Panc1 (cell line): Measurements from ENCODE around the gene BEX1. TPM values are rescaled to one million over a fixed set of nuclear protein-coding genes. Genes with fewer than 3 reads are reported as not detected.
"Not testable (repeated sequence)": the region's sequence is repeated elsewhere in the genome, so short reads cannot be mapped to it uniquely, and the experiment has no call there.

Experiments used
- ATAC-seq: fragments of 200-7000 bp; cut with Tn5 transposase; 2 replicates; pipeline ENCODE4 v1.9.1; 2020; ENCODE audit warnings: mild to moderate bottlenecking, moderate library complexity
- BruUV-seq: library from RNA; stranded (reverse); fragments of 400-500 nt; replicated peaks from 2 replicates; lab custom pipeline; 2021; lab: Mats Ljungman, UMichigan
- CTCF ChIA-PET: fragments of 300-600 bp; sonication (Branson Sonifier 250); formaldehyde crosslinking; loops from one replicate; lab custom pipeline; 2022; ENCODE audit warnings: antibody characterized with exemption; lab: Charles Lee
- POLR2A ChIA-PET: fragments of 300-600 bp; sonication (Branson Sonifier 250); formaldehyde crosslinking; loops from one replicate; lab custom pipeline; 2022; ENCODE audit warnings: antibody characterized with exemption; lab: Charles Lee
- DNase-seq: peaks from one replicate; pipeline ENCODE4 v3.0.0-alpha.2; 2010; ENCODE audit warnings: low read depth, low spot score
- H3K27ac ChIP-seq: 2 replicates; pipeline ENCODE4 v1.5.1; 2011; ENCODE audit warnings: mild to moderate bottlenecking, low read length, inconsistent platforms
- H3K27me3 ChIP-seq: fragments of 200-500 bp; sonication (Bioruptor generic); 2 replicates; pipeline ENCODE4 v1.6.0; 2014; ENCODE audit warnings: low read length, inconsistent platforms; ENCODE audit not compliant: control insufficient read depth, insufficient read depth
- H3K36me3 ChIP-seq: fragments of 200-500 bp; sonication (Bioruptor generic); 2 replicates; pipeline ENCODE4 v1.5.1; 2014; ENCODE audit warnings: inconsistent platforms, mild to moderate bottlenecking, low read length, moderate library complexity; ENCODE audit not compliant: control insufficient read depth, insufficient read depth
- H3K4me1 ChIP-seq: 2 replicates; pipeline ENCODE4 v1.5.1; 2011; ENCODE audit warnings: inconsistent platforms, mild to moderate bottlenecking, low read length, moderate library complexity; ENCODE audit not compliant: control insufficient read depth, insufficient read depth
- H3K4me3 ChIP-seq, 2 experiments: 2 replicates each; pipeline ENCODE4 v1.5.1; 2011 to 2012; ENCODE audit warnings: low read depth in 2 of 2, low read length in 2 of 2, mild to moderate bottlenecking in 2 of 2, inconsistent platforms in 1 of 2, moderate library complexity in 1 of 2
- H3K9me3 ChIP-seq: fragments of 200-500 bp; sonication (Bioruptor generic); 2 replicates; pipeline ENCODE4 v1.5.1; 2014; ENCODE audit warnings: low read depth, mild to moderate bottlenecking, inconsistent platforms, low read length, moderate library complexity; ENCODE audit not compliant: control insufficient read depth, insufficient read depth
- POLR2AphosphoS5 ChIP-seq: IDR thresholded peaks from 2 replicates; pipeline ENCODE4 v1.6.1; 2012; ENCODE audit warnings: mild to moderate bottlenecking, low read depth, low read length, moderate library complexity
- SIN3A ChIP-seq: IDR thresholded peaks from 2 replicates; pipeline ENCODE4 v1.6.1; 2012; ENCODE audit warnings: low read depth, mild to moderate bottlenecking, low read length, moderate library complexity, borderline replicate concordance; ENCODE audit not compliant: insufficient read depth
- TCF7L2 ChIP-seq: IDR thresholded peaks from 2 replicates; pipeline ENCODE4 v1.6.1; 2011; ENCODE audit warnings: mild to moderate bottlenecking, low read depth, low read length, inconsistent platforms
- in situ Hi-C: cut with HindIII; loops from 2 replicates; pipeline ENCODE4 v1.10.0; 2016; ENCODE audit warnings: low sequenced_read_pairs, low pct_unique_long_range_greater_than_20kb
- intact Hi-C: fragments of 100-400 bp; cut with micrococcal nuclease; formaldehyde crosslinking; loops from one replicate; pipeline ENCODE4 v1.10.0; 2022; ENCODE audit not compliant: unreplicated experiment
- total RNA-seq: library from RNA; stranded (reverse); gene quantifications from one replicate; pipeline ENCODE4 v1.2.1, GENCODE V29; 2021; ENCODE audit not compliant: unreplicated experiment
- TF ChIP-seq, protein P1 (sequence below), 2 experiments: IDR thresholded peaks; 2 replicates each; pipeline ENCODE4 v1.6.1; 2011 to 2012; ENCODE audit warnings: low read depth in 2 of 2, control low read depth in 1 of 2, low read length in 1 of 2, mild to moderate bottlenecking in 1 of 2, moderate library complexity in 1 of 2; ENCODE audit not compliant: insufficient read depth in 1 of 2
- TF ChIP-seq, protein P2 (sequence below): fragments of 450-650 bp; IDR thresholded peaks from 2 replicates; pipeline ENCODE4 v1.5.1; 2017; ENCODE audit warnings: mild to moderate bottlenecking

Gene BEX1
- total RNA-seq, 1 experiment from 2014 or later, result not detected

DNA sequence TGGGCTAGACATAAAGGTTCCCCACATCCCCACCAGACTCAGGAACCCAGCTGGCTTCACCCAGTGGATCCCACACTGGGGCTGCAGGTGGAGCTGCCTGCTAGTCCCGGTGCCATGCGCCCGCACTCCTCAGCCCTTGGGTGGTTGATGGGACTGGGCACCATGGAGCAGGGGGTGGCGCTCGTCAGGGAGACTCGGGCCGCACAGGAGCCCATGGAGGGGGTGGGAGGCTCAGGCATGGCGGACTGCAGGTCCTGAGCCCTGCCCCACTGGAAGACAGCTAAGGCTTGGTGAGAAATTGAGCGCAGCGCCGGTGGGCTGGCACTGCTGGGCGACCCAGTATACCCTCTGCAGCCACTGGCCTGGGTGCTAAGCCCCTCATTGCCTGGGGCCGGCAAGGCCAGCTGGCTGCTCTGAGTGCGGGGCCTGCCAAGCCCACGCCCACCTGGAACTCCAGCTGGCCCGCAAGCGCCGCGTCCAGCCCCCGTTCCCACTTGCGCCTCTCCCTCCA lies 43.3 kb upstream of the BEX1 start:
- H3K27me3 ChIP-seq, ATAC-seq, intact Hi-C loops, CTCF ChIA-PET, H3K4me3 ChIP-seq, H3K4me1 ChIP-seq, BruUV-seq, H3K9me3 ChIP-seq, in situ Hi-C loops, POLR2A ChIA-PET, H3K27ac ChIP-seq, DNase-seq, H3K36me3 ChIP-seq: not testable (repeated sequence)

DNA sequence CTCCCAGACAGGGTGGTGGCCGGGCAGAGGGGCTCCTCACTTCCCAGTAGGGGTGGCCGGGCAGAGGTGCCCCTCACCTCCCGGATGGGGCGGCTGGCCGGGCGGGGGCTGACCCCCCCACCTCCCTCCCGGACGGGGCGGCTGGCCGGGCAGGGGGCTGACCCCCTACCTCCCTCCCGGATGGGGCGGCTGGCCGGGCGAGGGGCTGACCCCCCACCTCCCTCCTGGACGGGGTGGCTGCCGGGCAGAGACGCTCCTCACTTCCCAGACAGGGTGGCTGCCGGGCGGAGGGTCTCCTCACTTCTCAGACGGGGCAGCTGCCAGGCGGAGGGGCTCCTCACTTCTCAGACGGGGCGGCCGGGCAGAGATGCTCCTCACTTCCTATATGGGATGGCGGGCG lies 40.4 kb upstream of the BEX1 start:
- H3K36me3 ChIP-seq, H3K27ac ChIP-seq, H3K4me3 ChIP-seq, in situ Hi-C loops, POLR2A ChIA-PET, H3K9me3 ChIP-seq, ATAC-seq, intact Hi-C loops, H3K4me1 ChIP-seq, CTCF ChIA-PET, DNase-seq, H3K27me3 ChIP-seq, BruUV-seq: not testable (repeated sequence)

DNA sequence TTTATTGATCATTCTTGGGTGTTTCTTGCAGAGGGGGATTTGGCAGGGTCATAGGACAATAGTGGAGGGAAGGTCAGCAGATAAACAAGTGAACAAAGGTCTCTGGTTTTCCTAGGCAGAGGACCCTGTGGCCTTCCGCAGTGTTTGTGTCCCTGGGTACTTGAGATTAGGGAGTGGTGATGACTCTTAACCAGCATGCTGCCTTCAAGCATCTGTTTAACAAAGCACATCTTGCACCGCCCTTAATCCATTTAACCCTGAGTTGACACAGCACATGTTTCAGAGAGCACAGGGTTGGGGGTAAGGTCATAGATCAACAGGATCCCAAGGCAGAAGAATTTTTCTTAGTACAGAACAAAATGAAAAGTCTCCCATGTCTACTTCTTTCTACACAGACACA lies 39.9 kb upstream of the BEX1 start:
- ATAC-seq, H3K9me3 ChIP-seq, H3K27me3 ChIP-seq, BruUV-seq, CTCF ChIA-PET, H3K4me1 ChIP-seq, POLR2A ChIA-PET, intact Hi-C loops, in situ Hi-C loops, H3K36me3 ChIP-seq, DNase-seq, H3K27ac ChIP-seq, H3K4me3 ChIP-seq: not testable (repeated sequence)

DNA sequence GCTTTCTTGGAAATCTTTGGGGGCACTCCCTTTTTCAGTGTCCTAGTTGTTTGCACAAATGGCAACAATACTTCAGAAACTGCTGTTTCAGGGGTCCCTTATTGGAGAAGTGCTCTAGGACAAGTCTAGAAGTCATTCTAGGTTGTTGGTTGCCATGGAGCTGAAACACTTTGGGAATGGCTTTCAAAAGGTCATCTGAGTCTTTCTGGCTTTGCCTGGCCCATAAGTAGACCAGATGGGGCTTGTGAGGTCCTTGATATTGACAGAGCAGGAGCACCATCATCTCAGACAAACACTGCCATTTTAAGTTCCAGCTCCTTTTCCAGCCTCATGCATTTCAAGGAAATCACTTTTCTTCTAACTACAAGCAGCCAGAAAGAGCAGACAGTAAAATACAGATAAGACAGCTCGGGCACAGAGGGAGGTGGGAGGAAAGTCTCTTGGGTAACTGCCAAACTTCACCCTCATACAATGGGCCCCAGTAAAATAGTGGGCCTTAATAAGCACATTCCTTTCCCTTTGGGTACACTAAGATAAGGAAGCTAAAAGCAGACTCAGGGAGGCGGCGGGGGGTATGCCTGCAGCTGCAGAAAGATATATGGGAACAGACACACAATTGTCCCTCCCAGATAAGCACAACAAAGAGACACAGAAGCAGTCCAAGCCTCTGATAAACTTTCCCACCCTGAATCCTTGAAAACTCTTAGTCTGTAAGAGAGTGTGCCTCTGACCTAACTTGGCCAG lies 37.5 kb upstream of the BEX1 start:
- ChIA-PET CTCF (interaction anchor here (0.6 kb wide), 1 partner anchor 654 kb away, joined by 3 read pairs; no protein-coding TSS in a partner anchor), POLR2A (no interaction called here)
- ATAC-seq, result no peak
- no peaks in the 10 kb centered on the region for H3K36me3 ChIP-seq
- in situ Hi-C loops, result no loop called here
- no peak overlapping the region for H3K4me3 ChIP-seq
- H3K4me1 ChIP-seq, result no peaks in the 10 kb centered on the region
- no peak for DNase-seq
- intact Hi-C loops, result no loop called here
- no TSS peak for BruUV-seq
- H3K9me3 ChIP-seq, result no peaks in the 10 kb centered on the region
- H3K27me3 ChIP-seq, result no peaks in the 10 kb centered on the region
- no peak overlapping the region for H3K27ac ChIP-seq
- TF ChIP-seq POLR2AphosphoS5 (no peak), TCF7L2 (no peak), SIN3A (no peak)
- TF ChIP-seq, protein P1, sequence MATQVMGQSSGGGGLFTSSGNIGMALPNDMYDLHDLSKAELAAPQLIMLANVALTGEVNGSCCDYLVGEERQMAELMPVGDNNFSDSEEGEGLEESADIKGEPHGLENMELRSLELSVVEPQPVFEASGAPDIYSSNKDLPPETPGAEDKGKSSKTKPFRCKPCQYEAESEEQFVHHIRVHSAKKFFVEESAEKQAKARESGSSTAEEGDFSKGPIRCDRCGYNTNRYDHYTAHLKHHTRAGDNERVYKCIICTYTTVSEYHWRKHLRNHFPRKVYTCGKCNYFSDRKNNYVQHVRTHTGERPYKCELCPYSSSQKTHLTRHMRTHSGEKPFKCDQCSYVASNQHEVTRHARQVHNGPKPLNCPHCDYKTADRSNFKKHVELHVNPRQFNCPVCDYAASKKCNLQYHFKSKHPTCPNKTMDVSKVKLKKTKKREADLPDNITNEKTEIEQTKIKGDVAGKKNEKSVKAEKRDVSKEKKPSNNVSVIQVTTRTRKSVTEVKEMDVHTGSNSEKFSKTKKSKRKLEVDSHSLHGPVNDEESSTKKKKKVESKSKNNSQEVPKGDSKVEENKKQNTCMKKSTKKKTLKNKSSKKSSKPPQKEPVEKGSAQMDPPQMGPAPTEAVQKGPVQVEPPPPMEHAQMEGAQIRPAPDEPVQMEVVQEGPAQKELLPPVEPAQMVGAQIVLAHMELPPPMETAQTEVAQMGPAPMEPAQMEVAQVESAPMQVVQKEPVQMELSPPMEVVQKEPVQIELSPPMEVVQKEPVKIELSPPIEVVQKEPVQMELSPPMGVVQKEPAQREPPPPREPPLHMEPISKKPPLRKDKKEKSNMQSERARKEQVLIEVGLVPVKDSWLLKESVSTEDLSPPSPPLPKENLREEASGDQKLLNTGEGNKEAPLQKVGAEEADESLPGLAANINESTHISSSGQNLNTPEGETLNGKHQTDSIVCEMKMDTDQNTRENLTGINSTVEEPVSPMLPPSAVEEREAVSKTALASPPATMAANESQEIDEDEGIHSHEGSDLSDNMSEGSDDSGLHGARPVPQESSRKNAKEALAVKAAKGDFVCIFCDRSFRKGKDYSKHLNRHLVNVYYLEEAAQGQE (IDR thresholded peaks at IDR 0.05; ENCODE audit: insufficient read depth in 1 of 2, low read depth in 2 of 2, low read length in 1 of 2), result no peak
- TF ChIP-seq, protein P2, sequence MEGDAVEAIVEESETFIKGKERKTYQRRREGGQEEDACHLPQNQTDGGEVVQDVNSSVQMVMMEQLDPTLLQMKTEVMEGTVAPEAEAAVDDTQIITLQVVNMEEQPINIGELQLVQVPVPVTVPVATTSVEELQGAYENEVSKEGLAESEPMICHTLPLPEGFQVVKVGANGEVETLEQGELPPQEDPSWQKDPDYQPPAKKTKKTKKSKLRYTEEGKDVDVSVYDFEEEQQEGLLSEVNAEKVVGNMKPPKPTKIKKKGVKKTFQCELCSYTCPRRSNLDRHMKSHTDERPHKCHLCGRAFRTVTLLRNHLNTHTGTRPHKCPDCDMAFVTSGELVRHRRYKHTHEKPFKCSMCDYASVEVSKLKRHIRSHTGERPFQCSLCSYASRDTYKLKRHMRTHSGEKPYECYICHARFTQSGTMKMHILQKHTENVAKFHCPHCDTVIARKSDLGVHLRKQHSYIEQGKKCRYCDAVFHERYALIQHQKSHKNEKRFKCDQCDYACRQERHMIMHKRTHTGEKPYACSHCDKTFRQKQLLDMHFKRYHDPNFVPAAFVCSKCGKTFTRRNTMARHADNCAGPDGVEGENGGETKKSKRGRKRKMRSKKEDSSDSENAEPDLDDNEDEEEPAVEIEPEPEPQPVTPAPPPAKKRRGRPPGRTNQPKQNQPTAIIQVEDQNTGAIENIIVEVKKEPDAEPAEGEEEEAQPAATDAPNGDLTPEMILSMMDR, result no peak
